GF-D8 (cell line): ENCODE results near the gene WDR90.
A peak's percentile ranks its signal among the peaks of the same experiment; 100 is the strongest.

Experiments used
- DNase-seq: peaks from one replicate; lab custom pipeline; 2025; lab: John Stamatoyannopoulos, UW

WDR90 gene

DNA sequence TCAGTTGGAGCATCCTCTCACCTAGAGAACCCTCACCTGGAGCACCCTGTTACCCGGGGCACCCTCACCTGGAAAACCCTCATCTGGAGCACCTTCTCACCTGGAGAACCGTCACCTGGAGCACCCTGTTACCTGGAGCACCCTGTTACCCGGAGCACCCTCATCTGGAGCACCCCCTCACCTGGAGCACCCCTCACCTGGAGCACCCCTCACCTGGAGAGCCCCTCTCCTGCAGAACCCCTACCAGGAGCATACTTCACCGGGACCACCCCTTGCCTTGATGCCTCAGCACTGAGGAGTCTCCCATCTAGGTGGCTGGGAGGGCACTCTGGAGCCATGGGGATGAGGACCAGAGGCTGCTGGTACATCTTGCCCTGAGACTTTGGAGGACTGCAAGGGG, 59.8 kb downstream of the WDR90 start:
- DNase-seq, result no peak

DNA sequence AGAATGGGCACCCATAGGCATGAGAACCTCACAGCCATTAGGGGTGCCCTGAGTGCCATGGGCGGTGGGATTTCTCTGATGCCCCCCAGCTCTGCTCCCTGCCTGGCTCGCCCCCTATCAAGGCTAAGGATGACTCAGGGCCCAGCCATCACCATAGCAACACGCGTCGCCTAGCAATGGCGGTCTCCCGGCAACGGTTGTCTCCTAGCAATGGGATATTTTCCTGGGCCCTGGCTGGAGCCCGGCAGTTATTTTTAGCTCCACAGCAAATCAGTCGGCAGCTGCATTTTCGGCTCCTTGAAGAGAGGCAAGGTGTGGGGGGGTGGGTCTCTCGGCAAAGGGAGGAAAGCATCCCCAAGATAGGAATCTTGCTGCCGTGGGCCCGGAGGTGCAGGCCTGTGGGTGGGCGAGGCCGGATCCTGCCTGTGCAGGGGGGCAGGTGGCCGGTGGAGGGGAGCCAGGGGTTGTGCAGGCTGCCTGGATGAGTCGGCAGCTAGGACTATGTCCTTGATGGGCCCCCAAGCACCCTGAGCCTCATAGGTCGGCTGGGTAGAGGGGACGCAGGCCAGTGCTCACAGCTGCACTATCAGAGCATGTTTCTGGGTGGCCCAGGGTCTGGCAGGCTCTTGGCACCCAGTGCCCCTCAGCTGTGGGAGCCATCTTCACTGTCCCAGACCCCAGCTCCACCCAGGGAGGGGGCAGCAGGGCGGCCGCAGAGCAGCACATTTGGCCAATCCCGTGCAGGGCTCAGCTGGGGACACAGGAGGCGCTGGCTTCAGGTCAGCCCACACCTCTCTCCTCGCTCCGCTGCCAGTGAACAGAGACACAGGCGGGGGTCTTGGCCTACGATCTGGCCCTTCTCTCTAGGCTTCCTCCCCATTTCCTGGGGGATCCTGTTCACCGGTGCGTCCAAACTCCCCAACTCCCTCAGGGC, 60.7 kb downstream of the WDR90 start:
- no peak for DNase-seq

DNA sequence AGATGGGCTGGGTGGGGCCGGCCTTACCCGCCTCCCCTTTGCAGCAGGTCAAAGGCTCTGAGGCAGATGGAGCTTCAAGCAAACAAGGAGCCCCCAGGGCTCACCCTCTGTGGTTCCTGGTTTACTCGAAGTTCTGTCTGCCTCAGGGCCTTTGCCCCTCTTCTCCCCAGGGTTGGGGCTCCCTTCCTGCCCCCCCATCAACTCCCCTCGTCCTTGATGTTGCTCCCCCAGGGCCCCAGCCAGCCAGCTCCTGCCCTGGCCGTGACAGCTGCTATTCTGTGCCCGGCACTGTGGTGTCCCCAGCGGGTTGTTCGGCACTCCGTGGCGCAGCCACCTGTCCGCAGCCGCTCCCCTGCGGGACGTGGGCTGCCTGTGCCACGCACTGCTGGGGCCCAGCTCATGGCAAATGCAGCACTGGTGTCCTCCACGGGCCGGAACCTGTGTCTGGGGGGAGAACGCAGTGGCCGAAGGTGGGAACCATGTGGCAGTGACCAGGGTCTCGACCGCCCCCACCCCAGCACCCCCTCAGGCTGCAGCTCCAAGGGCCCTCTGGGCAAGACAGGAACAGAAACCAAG, 61.4 kb downstream of the WDR90 start:
- no peak for DNase-seq

DNA sequence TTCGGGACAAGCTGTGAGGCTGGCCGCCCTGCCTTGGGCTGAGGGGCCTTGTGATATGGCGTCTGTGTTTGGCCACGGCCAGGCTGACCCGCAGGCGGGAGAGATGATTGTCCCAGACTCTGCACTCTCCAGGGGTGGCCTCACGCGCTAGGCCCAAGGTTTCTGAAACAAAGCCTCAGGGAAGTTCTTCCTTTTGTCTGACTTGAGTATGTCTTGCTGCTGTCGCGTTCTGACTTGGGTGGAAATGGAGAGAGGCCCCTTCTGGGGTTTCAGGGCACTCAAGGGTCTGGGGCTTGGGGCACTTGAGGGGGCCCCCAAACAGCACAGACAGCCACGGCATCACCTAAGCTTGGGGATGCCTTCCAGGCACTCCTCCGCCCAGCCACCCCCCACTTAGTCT, 61.9 kb downstream of the WDR90 start:
- DNase-seq, result no peak

DNA sequence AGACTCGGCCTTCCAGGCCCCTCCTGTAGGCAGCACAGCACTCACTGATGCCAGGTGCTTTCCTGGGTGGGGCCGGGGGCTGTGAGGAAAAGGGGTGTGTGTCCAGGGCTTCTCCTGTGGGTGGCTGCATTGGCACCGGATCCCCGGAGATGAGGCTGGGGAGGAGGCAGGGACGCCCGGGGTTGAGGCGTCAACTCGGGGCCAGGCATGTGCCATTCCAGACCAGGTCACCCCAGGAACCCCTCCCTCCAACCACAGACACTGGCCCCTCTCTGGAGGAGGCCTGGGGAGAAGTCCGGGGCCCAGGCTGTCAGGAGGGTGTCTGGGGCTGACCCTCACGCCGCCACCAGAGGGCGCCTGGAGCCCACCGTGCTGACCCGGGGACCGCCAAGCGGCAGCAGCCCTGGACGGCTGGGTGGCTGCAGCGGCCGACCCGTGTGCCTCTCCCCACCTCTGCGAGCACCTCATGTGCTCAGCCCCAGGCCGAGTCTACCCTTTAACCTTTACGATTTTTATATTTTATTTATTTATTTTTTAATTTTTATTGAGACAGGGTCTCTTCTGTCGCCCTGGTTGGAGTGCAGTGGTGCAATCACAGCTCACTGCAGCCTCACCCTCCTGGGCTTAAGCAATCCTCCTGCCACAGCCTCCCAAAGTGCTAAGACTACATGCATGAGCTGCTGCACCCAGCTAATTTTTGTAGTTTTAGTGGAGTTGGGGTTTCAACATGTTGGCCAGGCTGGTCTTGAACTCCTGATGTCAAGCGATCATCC, 62.6 kb downstream of the WDR90 start:
- peak; percentile 5 for DNase-seq

DNA sequence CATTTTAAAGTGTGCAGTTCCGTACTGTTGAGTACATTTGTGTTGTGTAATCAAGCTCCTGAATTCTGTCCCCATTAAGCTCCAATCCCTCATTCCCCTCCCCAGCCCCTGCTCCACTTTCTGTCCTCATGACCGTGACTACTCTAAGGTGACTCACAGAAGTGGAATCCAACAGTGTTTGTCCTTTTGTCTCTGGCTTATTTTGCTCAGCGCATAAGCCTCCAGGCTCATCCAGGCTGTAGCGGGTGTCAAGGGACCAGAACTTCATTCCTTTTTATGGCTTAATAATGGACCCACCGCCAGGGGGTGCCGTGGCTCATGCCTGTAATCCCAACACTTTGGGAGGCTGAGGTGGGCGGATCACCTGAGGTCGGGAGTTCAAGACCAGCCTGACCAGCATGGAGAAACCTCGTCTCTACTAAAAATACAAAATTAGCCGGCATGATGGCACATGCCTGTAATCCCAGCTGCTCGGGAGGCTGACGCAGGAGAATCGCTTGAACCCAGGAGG, 63.6 kb downstream of the WDR90 start:
- DNase-seq, result peak; percentile 17

DNA sequence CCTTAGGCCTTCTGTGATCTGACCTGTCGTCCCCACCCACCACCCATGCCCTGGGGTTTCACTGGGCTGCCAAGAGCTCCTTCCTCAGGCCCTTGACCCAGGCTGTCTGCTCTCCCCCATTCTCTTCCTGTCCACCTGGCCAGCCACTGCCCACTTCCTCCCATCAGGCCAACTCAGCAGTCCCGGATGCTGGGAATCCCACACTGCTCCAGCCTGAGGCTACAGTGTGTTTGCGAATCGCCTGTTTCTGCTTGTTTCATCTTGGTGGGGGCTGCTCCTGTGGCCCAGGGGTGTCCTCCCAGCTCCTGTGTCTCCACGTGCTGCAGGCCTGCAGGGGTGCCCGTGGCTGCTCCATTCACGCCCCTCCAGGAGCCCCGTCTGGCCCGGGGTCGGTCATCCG, 64.9 kb downstream of the WDR90 start:
- no peak for DNase-seq

DNA sequence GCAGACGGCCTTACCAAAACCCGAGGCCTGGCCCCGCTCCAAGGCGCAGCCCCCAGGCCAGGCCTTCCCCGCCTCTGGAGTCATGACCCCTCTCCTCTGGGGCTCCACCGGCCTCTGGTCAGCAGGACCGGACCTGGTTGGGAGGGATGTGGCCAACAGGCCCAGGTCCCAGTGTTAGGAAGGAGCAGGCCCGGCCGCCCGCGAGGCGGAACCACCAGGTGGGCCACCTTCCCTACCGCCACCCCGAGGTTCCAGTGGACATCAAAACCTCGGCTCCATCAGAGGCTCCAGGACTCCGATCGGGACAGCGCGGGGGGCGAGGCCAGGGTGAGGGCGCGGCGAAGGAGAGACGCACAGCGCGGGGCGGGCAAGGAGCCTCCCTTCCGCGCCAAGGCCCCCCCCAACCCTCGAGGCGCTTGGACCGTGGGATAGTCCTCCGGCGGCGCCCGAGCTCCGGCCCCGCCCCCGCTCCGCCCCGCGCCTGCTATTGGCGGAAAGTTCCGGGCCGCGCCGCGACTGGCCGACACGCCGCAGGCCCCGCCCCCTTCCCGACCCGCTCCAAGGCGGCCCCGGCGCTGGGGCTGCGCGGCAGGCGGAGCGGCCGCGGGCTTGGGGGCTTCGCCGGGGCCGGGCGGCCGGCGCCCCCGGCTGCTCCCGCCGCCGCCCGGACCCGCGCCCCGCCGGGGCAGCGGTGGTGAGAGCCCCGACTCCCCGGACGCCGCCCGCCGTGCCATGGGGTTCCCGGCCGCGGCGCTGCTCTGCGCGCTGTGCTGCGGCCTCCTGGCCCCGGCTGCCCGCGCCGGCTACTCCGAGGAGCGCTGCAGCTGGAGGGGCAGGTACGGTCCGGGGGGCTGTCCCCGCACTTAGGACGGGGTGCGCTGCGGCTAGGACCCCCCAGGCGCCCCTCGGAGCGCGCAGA, 65.7 kb downstream of the WDR90 start, which contains the start of gene METRN:
Gene METRN (plus strand): TSS at position 561 of the 919 bp plus-strand sequence. CDS start 172 bp downstream, at position 733.
- peak; percentile 63 for DNase-seq

DNA sequence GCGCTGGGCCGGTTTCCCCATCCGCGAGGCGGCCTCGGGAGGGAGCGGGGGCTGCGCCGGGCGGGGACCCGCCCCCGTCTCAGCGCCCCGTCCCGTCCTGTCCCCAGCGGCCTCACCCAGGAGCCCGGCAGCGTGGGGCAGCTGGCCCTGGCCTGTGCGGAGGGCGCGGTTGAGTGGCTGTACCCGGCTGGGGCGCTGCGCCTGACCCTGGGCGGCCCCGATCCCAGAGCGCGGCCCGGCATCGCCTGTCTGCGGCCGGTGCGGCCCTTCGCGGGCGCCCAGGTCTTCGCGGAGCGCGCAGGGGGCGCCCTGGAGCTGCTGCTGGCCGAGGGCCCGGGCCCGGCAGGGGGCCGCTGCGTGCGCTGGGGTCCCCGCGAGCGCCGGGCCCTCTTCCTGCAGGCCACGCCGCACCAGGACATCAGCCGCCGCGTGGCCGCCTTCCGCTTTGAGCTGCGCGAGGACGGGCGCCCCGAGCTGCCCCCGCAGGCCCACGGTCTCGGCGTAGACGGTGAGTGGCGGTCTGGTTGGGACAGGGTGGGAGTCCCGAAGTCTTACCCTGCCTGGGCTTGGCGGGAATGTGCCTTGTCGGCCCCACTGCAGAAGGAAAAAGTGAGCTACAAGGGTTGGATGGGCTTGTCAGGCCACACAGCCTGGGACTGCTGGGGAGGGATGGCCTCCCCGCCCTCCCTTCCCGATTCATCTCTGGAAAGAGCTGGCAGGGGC, 66.5 kb downstream of the WDR90 start:
- DNase-seq, result no peak

DNA sequence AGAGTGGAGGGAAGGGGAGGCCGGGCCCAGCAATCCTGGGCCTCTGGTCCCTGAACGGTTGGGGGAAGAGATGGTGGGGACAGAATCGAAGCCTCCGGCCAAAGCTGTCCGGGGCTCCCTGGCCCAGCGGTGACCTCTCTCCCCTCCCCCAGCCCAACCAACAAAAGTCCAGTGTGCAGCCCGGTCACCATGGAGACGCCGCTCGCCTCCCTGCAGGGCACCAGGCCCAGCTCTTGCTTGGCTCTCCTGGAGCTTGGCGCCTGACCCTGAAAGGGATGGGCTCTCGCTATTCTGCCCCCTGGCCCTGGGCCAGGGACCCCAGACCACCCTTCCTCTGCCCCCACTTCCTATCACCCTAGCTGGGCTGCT, 67.0 kb downstream of the WDR90 start:
- no peak for DNase-seq

DNA sequence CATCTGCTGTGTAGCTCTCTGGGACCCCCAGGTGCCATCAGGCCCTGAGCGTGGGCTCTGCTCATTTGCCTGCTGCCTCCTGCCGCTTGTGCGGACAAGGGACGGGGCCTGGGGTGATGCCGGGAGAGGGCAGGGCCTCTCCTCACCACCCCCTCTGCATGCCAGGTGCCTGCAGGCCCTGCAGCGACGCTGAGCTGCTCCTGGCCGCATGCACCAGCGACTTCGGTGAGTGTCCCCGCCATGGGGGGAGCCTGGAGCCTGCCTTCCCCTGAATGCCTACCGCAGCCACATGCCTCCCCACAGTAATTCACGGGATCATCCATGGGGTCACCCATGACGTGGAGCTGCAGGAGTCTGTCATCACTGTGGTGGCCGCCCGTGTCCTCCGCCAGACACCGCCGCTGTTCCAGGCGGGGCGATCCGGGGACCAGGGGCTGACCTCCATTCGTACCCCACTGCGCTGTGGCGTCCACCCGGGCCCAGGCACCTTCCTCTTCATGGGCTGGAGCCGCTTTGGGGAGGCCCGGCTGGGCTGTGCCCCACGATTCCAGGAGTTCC, 67.7 kb downstream of the WDR90 start:
- no peak for DNase-seq
